Astrocyte of the hippocampus (primary cell): ENCODE data around the gene RAPGEF1.
A peak's percentile ranks its signal among the peaks of the same experiment; 100 is the strongest.
"Not testable (repeated sequence)": the region's sequence is repeated elsewhere in the genome, so short reads cannot be mapped to it uniquely, and the experiment has no call there.

ENCODE experiments used
- DNase-seq: peaks from one replicate; pipeline ENCODE4 v3.0.0; 2011; ENCODE audit warnings: low read depth, low spot score

RAPGEF1 gene

DNA sequence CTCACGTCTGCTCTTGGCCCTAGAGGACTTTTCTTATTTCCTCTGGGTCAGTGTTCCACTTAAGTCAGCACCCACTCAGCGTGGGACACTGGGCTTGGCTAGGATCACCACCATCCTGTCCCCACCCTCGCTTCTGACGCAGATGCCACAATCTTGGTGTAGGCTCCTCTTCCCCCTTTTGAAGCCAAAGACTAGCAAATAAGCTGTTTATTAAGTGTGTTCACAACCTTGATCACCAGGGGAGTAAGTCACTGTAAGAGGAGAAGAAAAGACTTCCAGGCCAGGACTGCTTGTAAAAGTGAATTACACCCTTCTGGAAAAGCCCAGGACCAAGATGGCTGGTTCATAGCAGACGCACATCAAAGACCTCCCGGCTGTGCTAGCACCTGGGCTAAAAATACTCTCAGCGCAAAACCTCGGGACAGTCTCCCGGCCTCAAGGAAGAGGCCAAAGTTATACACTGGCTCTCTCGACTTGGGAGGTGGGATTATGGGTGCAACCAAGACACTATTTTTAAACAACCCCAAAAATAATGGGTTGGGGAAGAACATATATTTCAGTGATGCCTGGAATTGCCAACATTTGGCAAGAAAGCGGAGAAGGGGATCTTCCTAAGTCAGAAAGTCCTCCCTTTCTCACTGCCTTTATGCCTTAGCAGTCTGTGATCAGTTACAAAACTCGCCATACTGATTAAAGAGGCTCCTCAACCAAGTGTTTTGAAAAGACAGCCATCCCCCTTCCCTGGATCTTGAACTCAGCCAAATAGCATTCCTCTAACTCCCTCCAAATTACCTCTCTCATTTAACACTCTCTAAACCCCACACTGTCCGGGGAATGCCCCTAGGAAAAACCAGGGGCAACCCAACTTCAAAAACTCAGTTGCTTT lies 69.4 kb downstream of the RAPGEF1 start:
- no peak for DNase-seq

DNA sequence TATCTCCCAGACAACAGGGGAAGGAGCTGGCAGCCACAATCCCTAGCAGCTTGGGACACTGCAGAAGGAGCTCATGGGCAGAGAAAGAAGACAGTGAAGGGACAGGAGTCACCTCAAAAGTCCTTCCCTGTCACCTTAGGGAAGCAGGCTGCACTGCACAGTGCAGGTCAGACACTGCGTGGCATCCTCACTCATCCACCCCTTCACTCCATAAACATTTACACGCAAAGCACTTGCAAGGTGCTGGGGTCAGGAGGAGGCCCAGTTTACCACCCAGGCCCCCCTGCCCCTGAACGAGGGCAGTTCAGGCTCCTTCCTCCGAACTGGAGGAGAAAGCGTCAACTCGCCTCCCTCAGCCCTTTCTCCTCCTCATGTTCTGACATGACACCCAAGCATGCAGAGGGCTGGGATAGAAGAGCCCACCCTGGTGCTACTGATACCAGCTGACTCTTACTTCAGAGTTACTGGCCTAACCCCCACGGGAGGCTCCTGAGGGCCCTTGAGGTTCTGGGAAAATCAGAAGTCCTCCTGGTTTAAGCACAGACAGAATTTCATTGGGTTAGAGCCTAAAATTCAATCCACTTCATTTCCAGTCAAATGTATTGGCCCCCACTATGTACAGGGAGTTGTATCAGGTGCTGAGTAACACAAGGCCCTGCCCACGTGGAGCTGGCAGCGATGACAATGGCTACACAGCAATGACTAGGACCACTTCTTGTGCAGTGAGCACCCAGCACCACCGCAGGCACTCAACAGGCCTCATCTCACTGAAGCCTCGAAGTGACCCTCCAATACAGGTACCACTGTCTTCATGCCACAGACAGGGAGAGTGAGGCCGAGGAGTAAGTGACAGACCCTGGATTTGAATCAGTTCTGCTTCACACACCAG lies 70.4 kb downstream of the RAPGEF1 start:
- no peak for DNase-seq

DNA sequence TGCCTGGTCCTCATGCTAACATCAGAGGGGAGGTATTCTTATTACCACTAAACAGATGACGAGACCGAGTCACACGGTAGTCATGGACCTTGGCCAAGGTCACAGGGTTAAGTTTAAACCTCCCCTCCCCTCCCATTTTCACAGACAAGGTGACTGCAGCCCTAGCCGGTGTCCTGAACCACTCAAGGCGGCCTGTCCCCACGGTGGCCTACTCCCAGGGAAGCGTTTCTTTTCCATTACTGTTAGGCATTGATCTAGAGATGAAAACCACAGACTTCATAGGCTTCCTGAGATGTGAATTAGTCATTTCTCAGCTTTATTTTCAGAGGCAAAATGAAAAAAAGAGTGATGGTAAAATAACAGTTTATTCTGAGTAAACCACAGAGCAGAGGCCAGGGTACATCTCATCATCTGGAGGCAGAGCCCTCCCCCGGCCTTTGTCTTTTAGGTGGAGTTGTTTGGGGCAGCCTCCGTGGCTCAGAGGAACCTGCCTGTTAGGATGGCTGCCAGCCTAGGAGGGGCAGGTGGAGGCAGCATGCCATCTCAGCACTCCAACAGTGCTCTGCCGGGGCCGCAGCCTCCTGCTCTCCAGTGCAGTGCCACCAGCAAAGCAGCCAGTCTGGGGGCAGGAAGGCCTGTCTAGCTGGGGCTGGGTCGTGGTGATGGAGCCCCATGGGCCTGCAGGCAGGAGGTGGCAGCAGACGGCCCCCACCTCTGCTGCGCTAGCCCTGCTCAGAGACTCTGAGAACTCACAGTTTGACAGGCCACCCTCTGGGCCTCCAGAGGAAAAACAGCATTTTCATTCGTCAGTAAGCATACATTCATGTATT lies 71.2 kb downstream of the RAPGEF1 start:
- peak; percentile 78 for DNase-seq

DNA sequence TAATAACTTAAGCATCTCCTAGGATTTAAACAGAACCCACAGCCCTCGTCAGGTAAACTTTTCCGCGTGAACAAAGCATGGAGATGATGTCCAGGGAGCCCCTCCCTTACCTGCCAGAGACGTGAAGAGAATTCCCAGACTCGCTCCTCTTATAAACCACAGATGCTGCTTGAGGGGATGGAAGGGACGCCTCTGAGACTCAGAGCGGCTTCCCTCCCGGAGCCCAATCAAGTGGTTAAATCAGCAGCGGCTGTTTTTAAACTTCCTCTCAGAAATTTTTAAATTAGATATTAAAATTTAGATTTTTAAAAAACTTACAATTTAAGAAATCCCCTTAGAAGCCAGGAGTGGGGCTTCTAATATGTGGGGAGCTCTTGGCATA lies 71.8 kb downstream of the RAPGEF1 start:
- no peak for DNase-seq

DNA sequence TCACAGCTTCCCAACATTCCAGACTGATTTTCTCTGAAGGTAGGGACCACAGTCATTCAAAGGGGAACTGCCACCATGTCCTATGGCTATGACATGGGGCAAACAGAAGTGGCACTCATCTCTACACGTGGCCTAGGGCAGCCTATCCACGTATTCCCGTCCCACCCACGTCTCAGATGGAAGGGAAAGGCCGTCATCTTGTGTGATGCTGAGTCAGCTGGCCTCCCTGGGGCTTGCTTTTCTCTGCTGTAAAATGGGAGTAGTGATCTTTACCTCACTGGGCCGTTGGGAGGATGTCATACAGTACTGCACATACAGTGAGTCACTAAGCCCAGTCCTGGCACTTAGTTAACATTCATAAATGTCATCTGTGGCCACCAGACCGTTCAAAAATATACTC lies 72.3 kb downstream of the RAPGEF1 start:
- DNase-seq: no peak

DNA sequence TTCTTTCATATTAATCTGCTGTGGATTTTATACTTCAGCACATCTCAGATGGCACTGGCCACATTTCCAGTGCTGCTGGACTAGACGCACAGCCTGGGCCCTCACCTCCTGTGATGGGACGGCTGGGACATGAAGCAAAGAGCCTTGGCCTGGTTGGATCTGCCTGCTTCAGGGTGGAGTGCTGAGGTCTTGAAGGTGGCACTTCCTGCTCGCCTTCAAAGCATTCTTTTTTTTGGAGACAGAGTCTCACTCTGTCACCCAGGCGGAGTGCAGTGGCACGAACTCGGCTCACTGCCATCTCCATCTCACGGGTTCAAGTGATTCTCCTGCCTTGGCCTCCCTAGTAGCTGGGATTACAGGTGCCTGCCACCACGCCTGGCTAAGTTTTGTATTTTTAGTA lies 73.1 kb downstream of the RAPGEF1 start:
- no peak for DNase-seq

DNA sequence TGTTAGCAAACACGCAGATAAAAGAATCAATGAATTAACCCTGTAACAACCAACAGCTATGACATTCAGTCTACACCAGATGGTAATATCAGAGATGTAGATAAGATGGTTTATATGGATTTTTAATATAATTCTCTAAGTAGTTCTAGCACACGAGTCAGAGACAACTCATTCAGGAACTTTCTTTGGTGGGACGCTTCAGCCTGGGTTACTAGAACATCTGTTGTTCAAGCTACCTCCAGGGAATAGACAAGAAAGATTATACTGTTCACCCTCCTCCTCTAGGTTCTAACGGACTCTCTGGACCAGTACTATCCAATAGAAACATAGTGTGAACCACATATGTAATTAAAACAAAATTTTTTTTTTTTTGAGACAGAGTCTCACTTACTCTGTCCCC lies 73.8 kb downstream of the RAPGEF1 start:
- DNase-seq: no peak

DNA sequence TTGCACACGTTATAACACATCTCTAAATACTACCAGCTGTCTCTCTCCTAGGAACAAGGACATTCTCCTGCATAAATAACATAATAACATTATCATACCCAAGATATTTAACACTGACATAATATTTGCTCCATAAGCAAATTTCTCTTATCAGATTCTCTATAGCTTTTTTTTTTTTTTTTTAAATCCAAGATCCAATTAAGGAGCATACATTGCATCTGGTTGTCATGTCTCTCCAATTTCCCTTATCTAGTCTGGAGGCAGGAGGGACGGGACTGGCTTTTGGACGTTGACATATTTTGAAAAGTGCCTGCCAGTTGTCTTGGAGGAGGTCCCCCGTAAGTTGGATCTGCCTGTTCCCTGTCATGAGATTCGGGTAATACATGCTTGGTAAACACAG lies 76.6 kb downstream of the RAPGEF1 start:
- no peak for DNase-seq

DNA sequence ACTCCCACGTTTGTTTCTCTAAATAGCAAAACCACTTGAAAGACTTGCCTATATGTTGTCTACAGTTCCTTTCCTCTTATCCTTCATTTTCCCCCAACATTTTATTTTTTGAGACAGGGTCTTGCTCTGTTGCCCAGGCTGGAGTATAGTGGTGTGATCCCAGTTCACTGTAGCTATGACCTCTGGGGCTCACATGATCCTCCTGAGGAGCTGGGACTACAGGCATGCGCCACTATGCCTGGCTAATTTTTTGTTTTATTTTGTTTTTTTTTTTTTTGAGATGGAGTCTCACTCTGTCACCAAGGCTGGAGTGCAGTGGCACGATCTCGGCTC lies 77.6 kb downstream of the RAPGEF1 start:
- DNase-seq: not testable (repeated sequence)

DNA sequence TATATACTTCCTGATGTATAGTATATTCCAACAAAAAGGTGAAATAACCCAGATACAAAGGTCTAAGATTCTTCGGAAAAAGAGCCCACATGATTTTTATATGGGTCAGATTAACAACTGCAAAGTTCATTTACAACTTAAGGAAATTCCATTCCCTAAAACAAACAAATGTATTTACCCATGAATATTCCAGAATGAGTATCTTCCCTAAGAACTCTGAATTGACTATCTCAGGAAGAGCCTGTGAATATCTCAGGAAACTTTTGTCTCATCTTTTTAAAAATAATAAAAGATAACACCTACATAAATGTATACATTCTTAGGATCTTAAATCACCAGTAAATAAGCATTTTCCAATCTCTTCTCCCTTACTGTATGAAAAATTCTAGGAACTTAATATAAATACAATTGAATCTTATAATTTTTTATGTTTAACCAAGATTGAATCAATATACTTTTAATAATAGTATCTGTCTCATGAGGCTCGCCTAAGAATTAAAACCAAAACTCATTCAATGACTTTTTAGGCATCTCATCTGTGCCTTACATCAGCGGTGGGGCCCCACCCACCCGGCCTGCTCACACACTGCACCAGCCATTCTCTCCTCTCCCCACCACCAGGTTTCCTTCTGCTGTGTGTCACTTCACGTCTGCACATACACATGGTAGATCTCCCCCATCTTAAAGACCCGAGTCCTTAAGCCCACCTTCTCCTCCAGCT lies 78.1 kb downstream of the RAPGEF1 start:
- no peak for DNase-seq

DNA sequence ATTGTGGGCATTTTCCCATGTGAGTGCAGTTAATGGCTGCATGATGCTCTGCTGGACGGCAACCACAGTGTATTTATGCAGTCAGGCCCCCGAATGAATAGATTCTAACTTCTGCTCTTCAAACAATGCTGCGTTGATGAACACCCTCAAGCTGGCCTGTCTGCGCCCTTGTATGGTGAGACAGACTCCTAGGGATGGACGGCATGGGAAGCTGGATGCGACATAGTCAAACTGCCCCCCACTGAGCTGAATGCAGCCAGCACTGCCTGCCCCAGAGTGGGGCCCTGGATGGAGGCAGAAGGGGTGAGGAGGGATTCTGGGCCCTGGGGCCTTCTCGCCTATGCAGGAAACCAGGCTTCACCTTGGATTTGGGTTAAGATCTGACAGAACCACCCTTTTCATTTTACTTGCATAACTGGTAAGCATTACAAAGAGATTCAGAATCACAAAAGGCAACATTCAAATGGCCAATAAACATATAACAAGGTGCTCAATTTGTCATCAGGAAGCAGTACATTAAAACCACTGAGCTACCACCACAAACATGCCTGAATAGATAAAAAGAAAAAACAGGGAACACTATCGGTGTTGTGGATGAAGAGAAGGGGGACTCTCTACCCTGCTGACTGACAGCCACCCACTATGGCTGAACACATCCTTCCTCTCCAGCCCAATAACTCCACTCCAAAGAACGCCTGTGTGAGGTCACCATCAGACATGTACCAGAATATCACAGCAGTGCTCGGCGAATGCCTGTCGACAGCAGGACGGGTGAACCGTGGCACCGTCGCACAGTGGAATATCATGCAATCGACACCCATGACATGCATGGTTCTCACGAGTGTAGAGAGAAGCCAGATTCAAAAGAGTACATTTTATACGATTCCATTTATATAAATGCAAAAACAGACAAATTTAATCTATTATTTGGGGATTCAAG lies 79.1 kb downstream of the RAPGEF1 start:
- DNase-seq: no peak

DNA sequence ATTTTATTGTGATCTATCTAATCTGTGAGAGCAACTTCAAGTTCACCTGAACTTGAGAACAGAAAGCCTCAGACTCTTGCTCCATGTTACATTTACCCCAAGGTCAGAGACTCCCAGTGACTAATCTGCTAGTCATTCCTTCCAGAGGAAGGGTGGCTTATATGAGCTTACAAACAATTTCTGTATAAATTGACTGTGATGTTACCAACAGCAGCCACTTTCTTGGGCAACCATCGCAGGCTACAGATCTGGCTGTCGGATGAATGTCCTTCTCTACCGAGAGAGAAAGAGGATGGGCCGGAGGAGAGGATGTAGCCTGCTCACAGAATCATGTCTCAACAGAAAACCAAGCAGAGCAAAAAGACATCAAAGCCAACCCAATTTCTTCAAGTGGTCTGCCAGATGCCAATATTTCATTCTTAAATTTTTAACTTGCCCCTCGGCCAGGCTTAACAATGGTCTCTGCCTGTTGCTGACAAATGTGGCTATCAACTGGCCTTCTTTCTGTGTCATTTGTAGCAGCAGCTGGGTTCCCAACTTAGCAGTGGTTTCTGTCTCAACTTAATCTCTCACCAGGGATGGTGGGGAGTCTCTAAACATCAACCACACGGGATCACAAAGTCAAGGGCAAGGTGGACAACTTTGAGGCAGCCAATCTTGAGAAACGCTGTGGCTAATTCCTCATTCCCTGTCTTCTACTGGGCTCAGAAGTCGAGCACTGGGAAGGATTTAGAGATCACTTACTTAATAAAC lies 81.3 kb downstream of the RAPGEF1 start:
- DNase-seq: peak; percentile 73

DNA sequence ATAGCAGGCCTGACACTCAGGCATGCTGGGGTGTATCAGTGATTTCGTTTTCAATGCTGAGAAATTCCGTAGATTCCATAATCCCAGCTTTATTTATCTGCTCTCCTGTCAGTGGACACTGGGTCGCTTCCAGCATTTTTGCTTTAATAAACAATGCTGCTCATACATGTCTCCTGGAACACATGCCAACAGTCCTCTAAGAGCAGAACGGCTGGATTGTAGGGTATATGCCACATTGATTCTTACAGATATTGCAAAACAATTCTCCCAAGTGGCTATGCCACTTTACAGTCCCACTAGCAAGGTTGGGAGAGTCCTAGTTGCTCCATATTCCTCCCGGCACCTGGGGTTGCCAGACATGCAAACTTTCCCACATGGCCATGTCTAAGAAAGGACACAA lies 81.9 kb downstream of the RAPGEF1 start:
- peak; percentile 45 for DNase-seq

DNA sequence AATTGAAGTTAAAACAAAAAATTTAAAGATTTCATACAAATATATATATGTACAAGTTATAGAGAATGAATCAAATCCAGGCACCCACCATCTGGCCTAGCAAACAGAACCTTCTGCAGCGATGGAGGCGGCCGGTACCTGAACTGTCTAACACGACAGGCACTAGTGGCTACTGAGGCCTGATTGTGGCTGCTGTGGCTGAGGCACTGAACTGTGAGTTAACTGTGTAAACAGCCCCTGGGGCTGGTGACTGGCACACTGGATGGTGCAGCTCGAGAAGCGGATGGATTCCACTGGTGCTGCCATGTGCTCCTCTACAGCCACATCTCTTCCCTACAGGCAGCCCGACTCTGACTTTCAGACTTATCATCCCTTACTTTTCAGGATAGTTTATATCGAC lies 82.4 kb downstream of the RAPGEF1 start:
- peak; percentile 57 for DNase-seq

DNA sequence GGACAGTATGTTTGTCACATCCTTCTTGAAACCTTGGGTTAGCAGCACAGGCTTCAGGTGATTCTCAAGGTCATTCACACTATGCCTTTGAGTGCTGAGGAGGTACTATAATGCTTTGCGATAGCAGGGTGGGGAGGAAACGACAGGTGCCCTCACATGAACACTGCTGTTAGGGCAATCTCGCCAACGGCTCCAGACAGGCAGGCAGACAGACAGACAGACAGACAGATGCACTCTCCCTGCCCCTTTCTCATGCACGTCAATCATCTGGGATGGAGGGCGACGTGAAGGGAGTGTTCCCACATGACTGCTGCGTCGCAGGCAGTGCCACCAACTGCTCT lies 82.9 kb downstream of the RAPGEF1 start:
- DNase-seq: no peak

DNA sequence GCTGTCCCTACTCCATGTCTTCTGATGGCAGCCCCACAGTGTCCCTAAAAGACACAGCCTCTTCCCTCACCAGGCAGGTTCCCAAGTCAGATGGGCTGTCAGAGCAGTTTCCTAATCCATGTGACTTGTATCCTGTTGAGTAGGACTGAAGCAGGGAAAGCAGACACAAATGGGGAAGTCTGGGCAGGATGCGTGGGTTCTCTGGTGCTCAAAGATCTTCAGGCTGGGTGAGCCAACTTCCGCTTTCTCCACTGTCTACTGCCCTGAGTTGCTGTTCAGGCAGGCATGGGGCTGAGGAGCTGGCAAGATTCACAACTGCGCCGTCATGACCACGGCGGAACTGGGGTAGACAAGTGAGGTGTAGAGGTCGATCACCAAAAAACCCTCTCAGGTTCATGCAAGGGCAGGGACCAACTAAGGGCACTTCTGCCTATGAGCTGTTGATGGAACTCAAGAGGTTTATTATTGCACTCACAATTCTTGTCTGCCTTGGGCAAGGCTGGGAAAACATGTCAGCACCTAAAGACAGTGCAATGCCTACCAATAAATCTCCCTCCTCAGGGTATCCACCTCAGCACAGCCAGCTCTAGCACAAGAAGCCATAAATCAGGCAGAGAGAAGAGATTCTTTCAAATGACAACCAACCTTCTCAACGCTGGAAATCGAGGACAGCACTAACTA lies 83.4 kb downstream of the RAPGEF1 start:
- DNase-seq: no peak

DNA sequence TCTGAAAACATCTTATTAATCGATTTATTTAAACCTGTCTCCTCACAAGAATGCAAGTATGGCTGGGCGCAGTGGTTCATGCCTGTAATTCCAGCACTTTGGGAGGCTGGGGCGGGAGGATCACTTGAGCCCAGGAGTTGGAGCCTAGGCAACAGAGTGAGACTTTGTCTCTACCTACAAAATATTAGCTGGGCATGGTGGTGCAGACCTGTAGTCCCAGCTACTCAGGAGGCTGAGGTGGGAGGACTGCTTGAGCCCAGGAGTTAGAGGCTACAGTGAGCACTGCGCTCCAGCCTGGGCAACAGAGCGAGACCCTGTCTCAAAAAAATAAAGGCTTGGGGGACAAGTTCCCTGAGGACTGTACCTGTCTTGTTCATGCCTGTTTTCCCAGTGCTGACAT lies 85.5 kb downstream of the RAPGEF1 start:
- DNase-seq: not testable (repeated sequence)

DNA sequence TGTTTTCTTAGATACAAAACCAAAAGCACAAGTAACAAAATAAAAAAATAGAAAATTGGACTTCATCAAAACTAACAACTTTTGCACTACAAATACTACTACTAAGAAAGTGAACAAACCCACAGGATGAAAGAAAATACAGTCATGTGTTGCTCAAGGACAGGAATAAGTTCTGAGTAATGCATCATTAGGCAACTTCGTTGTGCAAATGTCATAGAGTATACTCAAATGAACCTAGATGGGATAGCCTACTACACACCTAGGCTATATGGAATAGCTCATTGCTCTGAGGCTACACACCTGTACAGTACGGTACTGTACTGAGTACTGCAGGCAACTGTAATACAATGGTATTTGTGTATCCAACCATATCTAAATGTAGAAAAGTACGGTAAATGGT lies 88.3 kb downstream of the RAPGEF1 start:
- no peak for DNase-seq

DNA sequence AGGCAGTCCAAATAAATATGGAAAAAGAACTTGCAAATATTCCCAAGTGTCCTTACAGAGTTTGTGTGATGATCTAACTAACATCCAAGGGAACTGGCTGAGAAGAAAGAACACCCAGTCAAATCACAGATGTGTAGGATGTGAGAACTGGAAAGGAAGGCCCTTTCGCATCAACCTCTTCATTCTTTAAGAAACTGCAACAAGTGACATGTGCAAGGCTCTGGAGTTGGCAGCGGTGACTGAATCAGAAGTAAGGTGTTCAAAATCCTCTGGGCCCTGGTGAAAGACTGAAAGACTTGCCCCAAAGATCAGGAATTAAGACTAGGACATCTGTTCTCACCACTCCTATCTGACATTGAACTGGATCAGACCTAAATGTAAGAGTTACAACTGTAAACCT lies 88.7 kb downstream of the RAPGEF1 start:
- no peak for DNase-seq
